ENCODE data around the gene RNF212.
"Not testable (repeated sequence)": the region's sequence is repeated elsewhere in the genome, so short reads cannot be mapped to it uniquely, and the experiment has no call there.

Gene RNF212

DNA sequence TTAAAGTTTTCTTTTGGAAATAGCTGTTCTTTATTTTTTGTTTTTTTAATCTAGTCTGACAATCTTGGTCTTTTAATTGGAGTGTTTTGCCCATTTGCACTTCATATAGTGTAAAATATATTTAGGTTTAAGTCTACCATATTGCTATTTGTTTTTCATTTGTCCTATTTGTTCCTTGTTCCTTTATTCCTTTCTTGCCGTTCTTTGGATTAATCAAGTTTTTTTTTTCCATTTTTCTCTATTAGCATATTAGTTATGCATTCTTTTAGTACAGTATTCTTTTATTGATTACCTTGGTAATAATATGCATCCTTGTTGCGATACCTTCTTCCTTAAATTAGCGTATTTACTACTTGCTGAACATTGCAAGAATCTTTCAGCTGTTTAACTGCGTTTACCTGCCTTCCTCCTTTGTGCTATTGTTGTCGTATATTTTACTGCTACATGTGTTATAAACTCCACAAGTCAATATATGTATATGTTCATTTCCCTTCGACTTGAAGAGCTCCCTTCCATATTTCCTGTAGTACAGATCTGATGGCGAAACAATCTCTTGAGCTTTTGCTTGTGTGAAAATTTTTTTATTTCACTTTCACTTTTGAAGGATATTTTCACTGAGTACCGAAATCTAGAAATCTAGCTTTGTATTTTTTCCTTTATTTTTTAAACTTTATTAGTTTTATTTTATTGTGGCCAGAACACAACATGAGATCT is 23.9 kb upstream of the RNF212 start:
- POLR2A ChIA-PET, result interaction anchor here (1.1 kb wide), 1 partner anchor 210 kb away, joined by 3 read pairs; the partner anchor contains the start of gene UVSSA
- TF ChIP-seq, protein P1, sequence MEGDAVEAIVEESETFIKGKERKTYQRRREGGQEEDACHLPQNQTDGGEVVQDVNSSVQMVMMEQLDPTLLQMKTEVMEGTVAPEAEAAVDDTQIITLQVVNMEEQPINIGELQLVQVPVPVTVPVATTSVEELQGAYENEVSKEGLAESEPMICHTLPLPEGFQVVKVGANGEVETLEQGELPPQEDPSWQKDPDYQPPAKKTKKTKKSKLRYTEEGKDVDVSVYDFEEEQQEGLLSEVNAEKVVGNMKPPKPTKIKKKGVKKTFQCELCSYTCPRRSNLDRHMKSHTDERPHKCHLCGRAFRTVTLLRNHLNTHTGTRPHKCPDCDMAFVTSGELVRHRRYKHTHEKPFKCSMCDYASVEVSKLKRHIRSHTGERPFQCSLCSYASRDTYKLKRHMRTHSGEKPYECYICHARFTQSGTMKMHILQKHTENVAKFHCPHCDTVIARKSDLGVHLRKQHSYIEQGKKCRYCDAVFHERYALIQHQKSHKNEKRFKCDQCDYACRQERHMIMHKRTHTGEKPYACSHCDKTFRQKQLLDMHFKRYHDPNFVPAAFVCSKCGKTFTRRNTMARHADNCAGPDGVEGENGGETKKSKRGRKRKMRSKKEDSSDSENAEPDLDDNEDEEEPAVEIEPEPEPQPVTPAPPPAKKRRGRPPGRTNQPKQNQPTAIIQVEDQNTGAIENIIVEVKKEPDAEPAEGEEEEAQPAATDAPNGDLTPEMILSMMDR (IDR thresholded peaks at IDR 0.05; ENCODE audit: control extremely low read depth, extremely low read depth, low read depth, missing control alignments), result no peak
- DNase-seq (ENCODE audit: extremely low spot score), result no peak
- CTCF ChIA-PET, result interaction anchor here (0.7 to 2.8 kb wide), 6 partner anchors 10 to 214 kb away, joined by 3 to 12 read pairs (median 4); no protein-coding TSS in a partner anchor

DNA sequence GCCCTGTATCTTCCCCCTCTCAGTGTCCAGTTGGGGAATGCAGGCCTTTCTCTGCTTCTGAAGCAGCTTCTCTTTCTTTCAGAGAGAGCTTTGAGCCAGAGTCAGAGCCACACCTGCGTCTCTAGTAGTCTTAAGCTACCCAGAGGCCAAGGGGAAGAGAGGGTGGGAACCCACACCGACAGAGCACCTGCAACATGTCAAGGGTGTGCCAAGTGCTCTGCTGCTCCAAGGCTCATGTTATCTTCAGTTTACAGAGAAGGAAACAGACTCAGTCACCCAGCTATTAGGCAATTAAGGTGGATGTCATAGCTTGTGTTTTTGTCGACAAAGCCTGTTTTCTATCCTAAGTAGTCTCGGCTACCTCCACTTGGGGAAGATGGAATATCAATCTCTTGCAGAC is 22.7 kb upstream of the RNF212 start:
- CTCF ChIA-PET, result interaction anchor here (0.9 to 2.8 kb wide), 4 partner anchors 9 to 215 kb away, joined by 3 to 12 read pairs (median 6); no protein-coding TSS in a partner anchor
- DNase-seq (ENCODE audit: extremely low spot score), result no peak
- POLR2A ChIA-PET, result no interaction called here
- TF ChIP-seq, protein P1 (IDR thresholded peaks at IDR 0.05; ENCODE audit: control extremely low read depth, extremely low read depth, low read depth, missing control alignments), result no peak

DNA sequence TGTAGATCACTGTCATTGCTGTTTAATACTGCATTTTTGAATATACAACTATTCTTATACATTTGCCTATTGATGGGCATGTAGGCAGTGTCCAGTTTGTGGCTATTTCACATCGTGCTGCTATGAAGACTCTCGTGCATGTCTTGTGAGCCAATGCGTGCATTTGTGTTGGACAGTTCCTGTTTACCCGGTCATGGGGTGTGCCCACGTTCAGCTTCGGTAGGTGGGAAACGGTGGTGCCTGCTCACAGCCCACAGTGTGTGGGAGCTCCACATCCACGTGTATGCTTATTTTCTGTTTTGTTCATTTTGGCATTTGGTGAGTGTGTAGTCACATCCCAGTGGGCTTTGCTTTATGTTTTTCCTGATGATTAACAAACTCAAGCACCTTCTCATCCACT is 19.7 kb upstream of the RNF212 start:
- TF ChIP-seq, protein P1 (IDR thresholded peaks at IDR 0.05; ENCODE audit: control extremely low read depth, extremely low read depth, low read depth, missing control alignments), result no peak
- POLR2A ChIA-PET, result no interaction called here
- DNase-seq (ENCODE audit: extremely low spot score), result no peak
- CTCF ChIA-PET, result interaction anchor here (1.0 to 4.2 kb wide), 7 partner anchors 12 to 223 kb away, joined by 3 to 25 read pairs (median 8); partner anchors contain the start of gene UVSSA

DNA sequence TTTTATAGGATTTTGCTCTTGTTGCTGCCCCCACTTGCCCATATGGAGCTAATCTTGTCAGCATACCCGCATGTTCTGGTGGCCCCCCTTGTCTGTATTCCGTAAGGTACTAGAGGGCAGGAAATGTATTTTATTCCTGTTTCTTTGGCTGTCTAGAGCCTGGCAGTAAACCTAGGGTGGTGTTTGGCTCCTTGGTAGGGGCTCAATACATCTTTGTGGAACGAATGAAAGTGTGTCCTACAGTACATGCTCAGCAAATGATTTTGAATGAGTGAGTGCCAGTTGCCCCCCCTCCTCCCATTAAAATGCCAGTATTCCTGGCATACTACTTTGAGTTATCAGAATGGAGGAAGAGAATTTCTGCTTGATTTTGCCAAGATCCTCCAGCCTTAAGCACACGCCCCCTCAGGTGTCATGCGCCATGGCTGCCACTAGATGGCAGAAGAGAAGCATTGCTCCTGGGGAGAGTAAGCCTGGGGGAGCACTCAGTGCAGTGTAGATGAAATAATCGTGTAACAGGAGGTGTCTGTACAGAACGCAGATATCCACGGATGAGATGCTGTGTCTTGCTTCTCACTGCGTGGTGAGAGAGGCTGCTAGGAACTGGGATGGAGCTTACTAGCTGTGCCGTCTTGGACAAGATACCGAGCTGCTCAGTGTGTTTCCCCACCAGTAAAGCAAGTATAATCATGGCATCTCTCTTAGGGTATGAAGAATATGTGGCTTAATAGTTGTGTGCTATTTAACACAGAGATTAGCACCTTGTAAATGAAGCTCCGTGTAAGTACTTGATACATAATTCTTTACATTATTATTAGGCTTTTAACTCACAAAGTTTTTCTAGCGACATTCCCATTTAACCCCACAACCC is 17.2 kb upstream of the RNF212 start:
- TF ChIP-seq, protein P1 (IDR thresholded peaks at IDR 0.05; ENCODE audit: control extremely low read depth, extremely low read depth, low read depth, missing control alignments), result peak; percentile 99
- ChIA-PET CTCF (interaction anchor here (0.6 to 4.2 kb wide), 43 partner anchors 9 to 388 kb away, joined by 3 to 45 read pairs (median 4); partner anchors contain the start of genes MAEA, SPON2 and UVSSA), POLR2A (no interaction called here)
- DNase-seq (ENCODE audit: extremely low spot score), result peak; percentile 76

DNA sequence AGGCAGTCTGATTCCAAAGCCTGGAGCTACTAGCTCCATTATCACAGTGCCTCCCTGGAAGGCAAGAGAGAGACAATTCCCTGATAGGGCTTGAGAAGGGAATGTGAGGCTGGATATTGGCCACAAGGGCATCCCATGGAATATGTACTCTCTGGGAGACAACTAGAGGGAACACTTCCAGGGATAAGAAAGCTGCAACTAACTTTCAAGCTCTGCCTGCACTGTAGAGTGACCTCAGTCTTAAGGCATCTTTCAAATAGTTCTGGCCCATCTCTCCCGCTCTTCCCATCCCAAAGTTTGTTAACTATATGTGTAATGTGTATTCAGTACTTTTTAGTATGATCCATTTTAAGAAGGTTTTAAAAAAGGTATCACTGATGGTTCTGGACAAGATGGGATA is 13.1 kb upstream of the RNF212 start:
- CTCF ChIA-PET, result interaction anchor here (0.9 to 3.1 kb wide), 3 partner anchors 10 to 32 kb away, joined by 3 to 9 read pairs (median 3); no protein-coding TSS in a partner anchor
- no peak for DNase-seq (ENCODE audit: extremely low spot score)
- TF ChIP-seq, protein P1 (IDR thresholded peaks at IDR 0.05; ENCODE audit: control extremely low read depth, extremely low read depth, low read depth, missing control alignments), result no peak
- POLR2A ChIA-PET, result no interaction called here

DNA sequence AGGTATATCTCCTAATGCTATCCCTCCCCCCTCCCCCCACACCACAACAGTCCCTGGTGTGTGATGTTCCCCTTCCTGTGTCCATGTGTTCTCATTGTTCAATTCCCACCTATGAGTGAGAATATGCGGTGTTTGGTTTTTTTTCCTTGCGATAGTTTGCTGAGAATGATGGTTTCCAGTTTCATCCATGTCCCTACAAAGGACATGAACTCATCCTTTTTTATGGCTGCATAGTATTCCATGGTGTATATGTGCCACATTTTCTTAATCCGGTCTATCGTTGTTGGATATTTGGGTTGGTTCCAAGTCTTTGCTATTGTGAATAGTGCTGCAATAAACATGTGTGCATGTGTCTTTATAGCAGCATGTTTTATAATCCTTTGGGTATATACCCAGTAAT is 12.1 kb upstream of the RNF212 start:
- DNase-seq (ENCODE audit: extremely low spot score); POLR2A ChIA-PET; CTCF ChIA-PET: not testable (repeated sequence)

All from GM10248 (cell line).